Testis (tissue), 2 donors: ENCODE measurements around the gene NARS2.

Experiments
- POLR2A ChIP-seq: fragments of 450-650 bp; IDR thresholded peaks from one replicate; pipeline ENCODE4 v1.6.1; 2017; ENCODE audit warnings: antibody characterized with exemption, mild to moderate bottlenecking, moderate library complexity
- TF ChIP-seq, protein P1 (sequence below), 3 experiments: fragments of 450-650 bp in 2 of 3; fragments of 200-600 bp in 1 of 3; sonication (generic) in 1 of 3; IDR thresholded peaks; one replicate each; pipeline ENCODE4 v1.5.1; 2016 to 2019; ENCODE audit warnings: antibody characterized with exemption in 3 of 3, mild to moderate bottlenecking in 2 of 3, moderate library complexity in 1 of 3

DNA sequence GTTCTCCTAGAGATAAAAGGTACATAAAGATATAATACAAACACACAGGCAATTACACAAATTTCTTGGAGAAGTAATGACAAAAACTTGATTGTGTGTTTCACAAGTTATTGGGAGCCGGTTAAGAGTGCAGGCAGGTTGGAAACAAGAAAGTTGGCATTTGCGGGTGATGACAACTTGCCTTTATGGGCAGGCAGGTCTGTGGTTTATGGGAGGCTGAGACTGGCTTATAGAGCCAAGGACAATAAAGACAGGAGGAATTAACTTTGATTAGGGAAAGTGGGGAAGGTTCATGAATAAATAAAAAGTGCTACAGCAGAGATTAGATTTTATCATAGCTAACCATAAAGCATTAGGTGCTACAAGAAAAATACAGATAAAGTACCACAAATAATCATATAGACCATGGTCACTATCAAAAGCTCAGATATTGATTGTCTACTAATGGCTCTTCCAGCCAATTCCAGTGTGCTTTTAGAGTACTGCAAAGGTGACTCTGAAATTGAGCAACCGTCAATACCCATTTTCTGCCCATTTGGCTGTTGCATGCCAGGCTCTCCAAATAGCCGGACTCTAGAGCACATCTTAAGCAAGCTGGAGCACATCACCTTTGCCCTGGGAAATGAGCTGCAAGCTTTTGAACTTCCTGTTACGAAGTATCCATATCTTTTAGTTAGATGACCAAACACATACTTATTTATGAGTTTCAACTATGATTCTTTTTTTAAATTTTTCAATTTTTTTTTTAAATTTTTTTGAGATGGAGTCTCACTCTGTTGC, 123.1 kb downstream of the NARS2 start:
- TF ChIP-seq, protein P1, sequence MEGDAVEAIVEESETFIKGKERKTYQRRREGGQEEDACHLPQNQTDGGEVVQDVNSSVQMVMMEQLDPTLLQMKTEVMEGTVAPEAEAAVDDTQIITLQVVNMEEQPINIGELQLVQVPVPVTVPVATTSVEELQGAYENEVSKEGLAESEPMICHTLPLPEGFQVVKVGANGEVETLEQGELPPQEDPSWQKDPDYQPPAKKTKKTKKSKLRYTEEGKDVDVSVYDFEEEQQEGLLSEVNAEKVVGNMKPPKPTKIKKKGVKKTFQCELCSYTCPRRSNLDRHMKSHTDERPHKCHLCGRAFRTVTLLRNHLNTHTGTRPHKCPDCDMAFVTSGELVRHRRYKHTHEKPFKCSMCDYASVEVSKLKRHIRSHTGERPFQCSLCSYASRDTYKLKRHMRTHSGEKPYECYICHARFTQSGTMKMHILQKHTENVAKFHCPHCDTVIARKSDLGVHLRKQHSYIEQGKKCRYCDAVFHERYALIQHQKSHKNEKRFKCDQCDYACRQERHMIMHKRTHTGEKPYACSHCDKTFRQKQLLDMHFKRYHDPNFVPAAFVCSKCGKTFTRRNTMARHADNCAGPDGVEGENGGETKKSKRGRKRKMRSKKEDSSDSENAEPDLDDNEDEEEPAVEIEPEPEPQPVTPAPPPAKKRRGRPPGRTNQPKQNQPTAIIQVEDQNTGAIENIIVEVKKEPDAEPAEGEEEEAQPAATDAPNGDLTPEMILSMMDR (IDR thresholded peaks at IDR 0.05) = no peak
- TF ChIP-seq POLR2A = no peak
